CD4-positive, alpha-beta memory T cell (primary cell): Measurements from ENCODE around the gene CEND1. TPM values are rescaled to one million over a fixed set of nuclear protein-coding genes. Genes with fewer than 3 reads are reported as not detected.

Experiments used
- CTCF ChIA-PET: fragments of 350-600 bp; sonication (Branson Sonifier 250); formaldehyde crosslinking; loops from one replicate; lab custom pipeline; 2021; ENCODE audit warnings: inconsistent platforms; ENCODE audit not compliant: partially characterized antibody; lab: Charles Lee
- POLR2A ChIA-PET: fragments of 350-600 bp; sonication (Branson Sonifier 250); formaldehyde crosslinking; loops from one replicate; lab custom pipeline; 2021; ENCODE audit not compliant: partially characterized antibody; lab: Charles Lee
- DNase-seq, 5 donors: peaks; one replicate each; pipeline versions ENCODE4 v3.0.0 to v3.0.0-alpha.2; 2020 to 2022; ENCODE audit warnings: mixed read lengths in 1 of 5
- H3K27ac ChIP-seq: one replicate; pipeline ENCODE4 v1.7.0; 2013; ENCODE audit warnings: low read depth, low read length
- H3K27me3 ChIP-seq: 2 replicates; pipeline ENCODE4 v1.7.0; 2013; ENCODE audit warnings: mild to moderate bottlenecking, low read length, moderate library complexity; ENCODE audit not compliant: insufficient read depth
- H3K36me3 ChIP-seq: 2 replicates; pipeline ENCODE4 v1.7.0; 2013; ENCODE audit warnings: mild to moderate bottlenecking, low read length, moderate library complexity; ENCODE audit not compliant: insufficient read depth
- H3K4me1 ChIP-seq: 2 replicates; pipeline ENCODE4 v1.7.0; 2013; ENCODE audit warnings: mild to moderate bottlenecking, low read length, moderate library complexity; ENCODE audit not compliant: insufficient read depth
- H3K4me3 ChIP-seq, 2 donors: one replicate each; pipeline ENCODE4 v1.7.0; 2013; ENCODE audit warnings: low read length in 2 of 2, mild to moderate bottlenecking in 1 of 2
- H3K9me3 ChIP-seq, 2 donors: one replicate each; pipeline ENCODE4 v1.7.0; 2013; ENCODE audit warnings: low read length in 2 of 2, control low read depth in 1 of 2; ENCODE audit not compliant: control insufficient read depth in 1 of 2
- H3K27ac Mint-ChIP-seq, 7 donors: one replicate each; pipeline ENCODE4 v1.8.0; 2020 to 2021; ENCODE audit warnings: mixed read lengths in 7 of 7, mild to moderate bottlenecking in 6 of 7, inconsistent platforms in 3 of 7, moderate library complexity in 3 of 7
- H3K27me3 Mint-ChIP-seq, 2 donors: one replicate each; pipeline ENCODE4 v1.8.0; 2020 to 2021; ENCODE audit warnings: mixed read lengths in 2 of 2
- H3K36me3 Mint-ChIP-seq, 2 donors: one replicate each; pipeline ENCODE4 v1.8.0; 2020 to 2021; ENCODE audit warnings: mixed read lengths in 2 of 2, inconsistent platforms in 1 of 2, mild to moderate bottlenecking in 1 of 2
- H3K4me1 Mint-ChIP-seq, 4 donors: one replicate each; pipeline ENCODE4 v1.8.0; 2020 to 2021; ENCODE audit warnings: mixed read lengths in 4 of 4, mild to moderate bottlenecking in 1 of 4
- H3K4me3 Mint-ChIP-seq, 8 donors: one replicate each; pipeline ENCODE4 v1.8.0; 2020 to 2021; ENCODE audit warnings: mixed read lengths in 8 of 8, mild to moderate bottlenecking in 7 of 8, moderate library complexity in 6 of 8, inconsistent platforms in 3 of 8
- H3K9me3 Mint-ChIP-seq, 8 donors: one replicate each; pipeline ENCODE4 v1.8.0; 2020 to 2021; ENCODE audit warnings: mixed read lengths in 8 of 8, mild to moderate bottlenecking in 5 of 8, inconsistent platforms in 3 of 8, moderate library complexity in 1 of 8
- intact Hi-C: fragments of 100-400 bp; cut with micrococcal nuclease; formaldehyde crosslinking; loops from one replicate; pipeline ENCODE4 v1.15.1; 2023
- polyA plus RNA-seq, 2 donors: library from polyadenylated mRNA; unstranded; fragments of 300-500 nt; fragmentation: Illumina TruSeq; gene quantifications; one replicate each; pipeline ENCODE4 v1.2.3, GENCODE V29; 2021
- total RNA-seq, 2 experiments: library from RNA; stranded (reverse); gene quantifications; one replicate each; pipeline ENCODE4 v1.2.3, GENCODE V29; 2021

Gene CEND1
- total RNA-seq = under 1 TPM in 1 of 2 experiments, not detected in 1; 0.19 TPM
- polyA plus RNA-seq = not detected

- Mint-ChIP-seq H3K27me3 (no peaks in the 10 kb centered on the region), H3K36me3 (peaks cover 0 to 5% of the 10 kb centered on the region in 2 donors), H3K27ac (no peak within 1 kb of the TSS), H3K9me3 (peaks cover 0 to 1% (median 0%) of the 10 kb centered on the region in 8 donors), H3K4me3 (peak within 1 kb of the TSS in 1 of 8 donors; percentile 53), H3K4me1 (peaks cover under 1 to 6% (median 2%) of the 10 kb centered on the region in 4 donors)
- Histone ChIP-seq H3K36me3 (peaks cover 12% of the 10 kb centered on the region), H3K27ac (no peak within 1 kb of the TSS), H3K9me3 (no peaks in the 10 kb centered on the region), H3K27me3 (peaks cover 4% of the 10 kb centered on the region), H3K4me3 (no peak within 1 kb of the TSS), H3K4me1 (peaks cover 10% of the 10 kb centered on the region)
- intact Hi-C loops = no loop called here
- ChIA-PET CTCF (no interaction called here), POLR2A (interaction anchor here (1.5 kb wide), 1 partner anchor 14 kb away, joined by 4 read pairs; no protein-coding TSS in a partner anchor)
- no peak for DNase-seq
Observed at GRCh38 chr11:789943-790342, at the start of gene CEND1. CEND1 (minus strand) TSS chr11:790090; CDS start chr11:788576, 1,514 bp downstream.

GRCh38 chr11:839280-839623, 49.4 kb upstream of the CEND1 start:
- Mint-ChIP-seq H3K36me3 (peaks cover 0 to 17% of the 10 kb centered on the region in 2 donors), H3K4me3 (no peak overlapping the region), H3K27me3 (no peaks in the 10 kb centered on the region), H3K4me1 (peaks cover 4 to 29% (median 15%) of the 10 kb centered on the region in 4 donors), H3K27ac (peak overlapping the region in 1 of 7 donors; percentile 78), H3K9me3 (peaks cover 0 to 1% (median 0%) of the 10 kb centered on the region in 8 donors)
- H3K9me3 ChIP-seq = no peaks in the 10 kb centered on the region
- H3K27me3 ChIP-seq = no peaks in the 10 kb centered on the region
- no peak overlapping the region for H3K4me3 ChIP-seq
- POLR2A ChIA-PET = no interaction called here
- H3K4me1 ChIP-seq = peaks cover 31% of the 10 kb centered on the region
- peaks cover 13% of the 10 kb centered on the region for H3K36me3 ChIP-seq
- DNase-seq = no peak
- CTCF ChIA-PET = no interaction called here
- no peak overlapping the region for H3K27ac ChIP-seq
- intact Hi-C loops = no loop called here

GRCh38 chr11:838441-839279, 48.8 kb upstream of the CEND1 start:
- peak overlapping the region in 1 of 7 donors; percentile 37 for H3K27ac Mint-ChIP-seq
- peaks cover 0 to 17% of the 10 kb centered on the region in 2 donors for H3K36me3 Mint-ChIP-seq
- Histone ChIP-seq H3K9me3 (no peaks in the 10 kb centered on the region), H3K36me3 (peaks cover 13% of the 10 kb centered on the region), H3K27me3 (no peaks in the 10 kb centered on the region), H3K4me3 (no peak overlapping the region), H3K4me1 (peaks cover 31% of the 10 kb centered on the region), H3K27ac (no peak overlapping the region)
- H3K4me1 Mint-ChIP-seq = peaks cover 4 to 32% (median 14%) of the 10 kb centered on the region in 4 donors
- H3K4me3 Mint-ChIP-seq = peak overlapping the region in 1 of 8 donors; percentile 52
- H3K9me3 Mint-ChIP-seq = peaks cover 0 to 1% (median 0%) of the 10 kb centered on the region in 8 donors
- no peaks in the 10 kb centered on the region for H3K27me3 Mint-ChIP-seq
- intact Hi-C loops = no loop called here
- ChIA-PET POLR2A (interaction anchor here (0.6 kb wide), 1 partner anchor 9 kb away, joined by 3 read pairs; no protein-coding TSS in a partner anchor), CTCF (no interaction called here)
- no peak for DNase-seq

DNA sequence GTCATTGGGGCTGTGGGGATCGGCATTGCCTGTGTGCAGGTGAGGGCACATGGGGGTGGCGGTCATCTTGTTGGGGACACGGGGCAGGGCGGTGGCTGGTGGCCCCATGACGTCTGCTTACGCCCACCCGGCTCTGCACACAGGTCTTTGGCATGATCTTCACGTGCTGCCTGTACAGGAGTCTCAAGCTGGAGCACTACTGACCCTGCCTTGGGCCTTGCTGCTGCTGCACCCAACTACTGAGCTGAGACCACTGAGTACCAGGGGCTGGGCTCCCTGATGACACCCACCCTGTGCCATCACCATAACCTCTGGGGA, 48.1 kb upstream of the CEND1 start:
- H3K4me3 Mint-ChIP-seq = no peak overlapping the region
- no peaks in the 10 kb centered on the region for H3K27me3 Mint-ChIP-seq
- Histone ChIP-seq H3K27ac (no peak overlapping the region), H3K4me1 (peaks cover 29% of the 10 kb centered on the region), H3K36me3 (peaks cover 13% of the 10 kb centered on the region), H3K27me3 (no peaks in the 10 kb centered on the region), H3K9me3 (no peaks in the 10 kb centered on the region), H3K4me3 (no peak overlapping the region)
- ChIA-PET POLR2A (interaction anchor here (0.6 to 2.5 kb wide), 2 partner anchors 9 to 18 kb away, joined by 3 to 9 read pairs; partner anchors contain the start of gene PNPLA2), CTCF (interaction anchor here (1.0 kb wide), 1 partner anchor 9 kb away, joined by 3 read pairs; no protein-coding TSS in a partner anchor)
- H3K4me1 Mint-ChIP-seq = peaks cover 4 to 29% (median 13%) of the 10 kb centered on the region in 4 donors
- H3K9me3 Mint-ChIP-seq = peaks cover 0 to 1% (median 0%) of the 10 kb centered on the region in 8 donors
- no peak overlapping the region for H3K27ac Mint-ChIP-seq
- H3K36me3 Mint-ChIP-seq = peaks cover 0 to 15% of the 10 kb centered on the region in 2 donors
- intact Hi-C loops = no loop called here
- no peak for DNase-seq

GRCh38 chr11:837189-837989, 47.5 kb upstream of the CEND1 start:
- CTCF ChIA-PET = interaction anchor here (1.0 kb wide), 1 partner anchor 10 kb away, joined by 3 read pairs; no protein-coding TSS in a partner anchor
- Mint-ChIP-seq H3K4me3 (no peak overlapping the region), H3K36me3 (peaks cover 0 to 15% of the 10 kb centered on the region in 2 donors), H3K27me3 (no peaks in the 10 kb centered on the region), H3K4me1 (peaks cover 4 to 29% (median 13%) of the 10 kb centered on the region in 4 donors), H3K27ac (no peak overlapping the region), H3K9me3 (peaks cover 0 to 1% (median 0%) of the 10 kb centered on the region in 8 donors)
- POLR2A ChIA-PET = interaction anchor here (1.3 to 2.5 kb wide), 2 partner anchors 15 to 18 kb away, joined by 3 to 9 read pairs; partner anchors contain the start of gene PNPLA2
- Histone ChIP-seq H3K4me1 (peaks cover 30% of the 10 kb centered on the region), H3K27me3 (no peaks in the 10 kb centered on the region), H3K4me3 (no peak overlapping the region), H3K27ac (no peak overlapping the region), H3K36me3 (peaks cover 13% of the 10 kb centered on the region), H3K9me3 (no peaks in the 10 kb centered on the region)
- DNase-seq = no peak
- intact Hi-C loops = no loop called here

DNA sequence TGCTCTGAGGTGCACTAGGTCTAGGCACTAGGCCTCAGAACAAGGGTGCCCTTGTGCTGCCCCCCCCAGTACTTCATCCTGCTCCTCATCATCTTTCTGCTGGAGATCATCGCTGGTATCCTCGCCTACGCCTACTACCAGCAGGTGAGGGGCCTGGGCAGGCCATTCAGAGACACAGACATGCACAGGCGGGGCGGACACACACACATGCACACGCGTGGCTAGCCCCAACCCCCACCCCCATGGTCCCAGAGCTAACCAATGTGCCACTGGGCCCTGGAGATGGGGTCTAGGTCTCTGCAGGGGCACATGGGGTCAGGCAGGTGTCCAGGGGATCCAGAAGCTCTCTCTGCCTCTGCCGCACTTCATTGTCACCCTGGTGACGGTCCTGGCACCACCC, 46.8 kb upstream of the CEND1 start:
- Histone ChIP-seq H3K27me3 (no peaks in the 10 kb centered on the region), H3K36me3 (peaks cover 13% of the 10 kb centered on the region), H3K4me1 (peaks cover 35% of the 10 kb centered on the region), H3K27ac (no peak overlapping the region), H3K9me3 (no peaks in the 10 kb centered on the region), H3K4me3 (no peak overlapping the region)
- intact Hi-C loops = no loop called here
- ChIA-PET POLR2A (interaction anchor here (1.3 to 2.5 kb wide), 2 partner anchors 14 to 17 kb away, joined by 3 to 9 read pairs; partner anchors contain the start of gene PNPLA2), CTCF (no interaction called here)
- Mint-ChIP-seq H3K27ac (no peak overlapping the region), H3K27me3 (no peaks in the 10 kb centered on the region), H3K4me1 (peaks cover 4 to 30% (median 14%) of the 10 kb centered on the region in 4 donors), H3K4me3 (no peak overlapping the region), H3K9me3 (peaks cover 0 to 1% (median 0%) of the 10 kb centered on the region in 8 donors), H3K36me3 (peaks cover 0 to 13% of the 10 kb centered on the region in 2 donors)
- no peak for DNase-seq
